Measurements from ENCODE around the gene CDON.
"Not testable (repeated sequence)": the region's sequence is repeated elsewhere in the genome, so short reads cannot be mapped to it uniquely, and the experiment has no call there.

CDON gene

GRCh38 chr11:125922156-125922555, 140.5 kb downstream of the CDON start:
- DNase-seq: no peak

- DNase-seq: no peak
These were observed 141.6 kb downstream of the CDON start for GRCh38 chr11:125921042-125921441.

GRCh38 chr11:125918140-125918840, 144.4 kb downstream of the CDON start:
- no peak for DNase-seq

GRCh38 chr11:125916683-125917347, 145.9 kb downstream of the CDON start:
- no peak for DNase-seq

GRCh38 chr11:125914601-125915000, 148.1 kb downstream of the CDON start:
- not testable (repeated sequence) for DNase-seq

- no peak for DNase-seq
These were observed 152.3 kb downstream of the CDON start for GRCh38 chr11:125910226-125910849.

Measured in NCI-H1092 (cell line).